Panc1 (cell line): ENCODE measurements around the gene COL4A2.

ENCODE experiments used
- CTCF ChIP-seq: fragments of 450-650 bp; IDR thresholded peaks from 2 replicates; pipeline ENCODE4 v1.5.1; 2017; ENCODE audit warnings: mild to moderate bottlenecking
- POLR2AphosphoS5 ChIP-seq: IDR thresholded peaks from 2 replicates; pipeline ENCODE4 v1.6.1; 2012; ENCODE audit warnings: mild to moderate bottlenecking, low read depth, low read length, moderate library complexity

- no peak for TF ChIP-seq CTCF
- TF ChIP-seq POLR2AphosphoS5, result no peak
Observed at GRCh38 chr13:110548891-110549794, 242.1 kb downstream of the COL4A2 start.
